Ovary (tissue), 3 donors: Measurements from ENCODE around the gene VTA1.

ENCODE experiments used
- CTCF ChIP-seq, 3 donors: fragments of 450-650 bp in 2 of 3; fragments of 200-600 bp in 1 of 3; IDR thresholded peaks; one replicate each; pipeline versions ENCODE4 v1.5.1 to v1.8.0; 2016 to 2022; ENCODE audit warnings: antibody characterized with exemption in 3 of 3, mild to moderate bottlenecking in 1 of 3
- EP300 ChIP-seq: sonication (generic); formaldehyde crosslinking; IDR thresholded peaks from one replicate; pipeline ENCODE4 v1.6.1; 2017; ENCODE audit warnings: antibody characterized with exemption
- POLR2A ChIP-seq: fragments of 450-650 bp; IDR thresholded peaks from one replicate; pipeline ENCODE4 v1.6.1; 2017; ENCODE audit warnings: antibody characterized with exemption, mild to moderate bottlenecking, moderate library complexity
- donor health status: DM: no; HTN: no; CAD: no.

GRCh38 chr6:142189057-142189456, 42.0 kb downstream of the VTA1 start:
- TF ChIP-seq POLR2A (no peak), CTCF (IDR thresholded peaks at IDR 0.05) (no peak), EP300 (no peak)
